ENCODE data around the gene PPP6R1. TPM values are rescaled to one million over a fixed set of nuclear protein-coding genes. Genes with fewer than 3 reads are reported as not detected.
A peak's percentile ranks its signal among the peaks of the same experiment; 100 is the strongest.

Gene PPP6R1
- polyA plus RNA-seq, 3 donors = 16.9 to 91.3 (median 22.0) TPM

GRCh38 chr19:55252760-55253663 lies 5.8 kb downstream of the PPP6R1 start:
- H3K27ac ChIP-seq (ENCODE audit: low read depth in 1 of 2, low read length in 2 of 2) = peak overlapping the region; percentile 92
- H3K4me3 ChIP-seq (replicated peaks in 1 of 3; ENCODE audit: low read depth in 2 of 3, low read length in 3 of 3) = peak overlapping the region in 1 of 3 experiments; percentile 94
- peak overlapping the region; percentile 94 to 99 (median 98) for H3K27ac Mint-ChIP-seq
- H3K27me3 Mint-ChIP-seq (ENCODE audit: low read depth in 3 of 3) = no peaks in the 10 kb centered on the region
- intact Hi-C loops (cut with micrococcal nuclease) = loop anchor here in 1 of 2 donors (5.0 to 10.0 kb wide), 2 partner anchors 34 to 138 kb away; partner anchors contain the start of gene PPP1R12C
- TF ChIP-seq CTCF (IDR thresholded peaks at IDR 0.05) = no peak
- H3K36me3 ChIP-seq (replicated peaks in 1 of 2; ENCODE audit: control insufficient read depth in 1 of 2, insufficient read depth in 2 of 2, low read length in 2 of 2) = peaks cover 8 to 25% of the 10 kb centered on the region in 2 donors
- no peak overlapping the region for H2AFZ ChIP-seq (ENCODE audit: insufficient read depth, low read depth, low read length, poor library complexity, severe bottlenecking)
- H3K4me2 ChIP-seq (replicated peaks; ENCODE audit: extremely low read depth, low read length, poor library complexity, severe bottlenecking) = peak overlapping the region; percentile 89
- peaks cover 99% of the 10 kb centered on the region for H4K20me1 ChIP-seq (ENCODE audit: insufficient read depth, low read length)
- peaks cover 100% of the 10 kb centered on the region for H3K79me2 ChIP-seq (ENCODE audit: insufficient read depth, low read length)
- H3K4me3 Mint-ChIP-seq = peak overlapping the region; percentile 98 to 100
- H3K9me3 ChIP-seq (replicated peaks in 1 of 2; ENCODE audit: control insufficient read depth in 1 of 2, insufficient read depth in 1 of 2, low read length in 2 of 2) = no peaks in the 10 kb centered on the region
- H3K9me3 Mint-ChIP-seq = peaks cover 0 to 2% (median 0%) of the 10 kb centered on the region in 7 donors
- H3K9ac ChIP-seq (ENCODE audit: insufficient read depth, low read length, poor library complexity, severe bottlenecking) = peak overlapping the region; percentile 78
- 58% methylated on average over 16 of the region's 21 CpGs for WGBS (ENCODE audit: insufficient coverage)
- no peaks in the 10 kb centered on the region for H3K27me3 ChIP-seq (ENCODE audit: control insufficient read depth in 2 of 2, insufficient read depth in 2 of 2, low read length in 2 of 2)
- H3K4me1 Mint-ChIP-seq = peaks cover 87% of the 10 kb centered on the region
- peaks cover 15 to 38% of the 10 kb centered on the region in 2 donors for H3K36me3 Mint-ChIP-seq
- H3K4me1 ChIP-seq (ENCODE audit: control insufficient read depth in 1 of 2, insufficient read depth in 2 of 2, low read length in 2 of 2) = peaks cover 66 to 87% of the 10 kb centered on the region in 2 donors
- no peak for DNase-seq

GRCh38 chr19:55251341-55252081 lies 7.3 kb downstream of the PPP6R1 start:
- Histone ChIP-seq H3K9ac (ENCODE audit: insufficient read depth, low read length, poor library complexity, severe bottlenecking) (peak overlapping the region; percentile 32), H3K79me2 (ENCODE audit: insufficient read depth, low read length) (peaks cover 100% of the 10 kb centered on the region), H3K36me3 (replicated peaks in 1 of 2; ENCODE audit: control insufficient read depth in 1 of 2, insufficient read depth in 2 of 2, low read length in 2 of 2) (peaks cover 14 to 39% of the 10 kb centered on the region in 2 donors), H3K27ac (ENCODE audit: low read depth in 1 of 2, low read length in 2 of 2) (peak overlapping the region; percentile 3 to 51), H3K4me2 (replicated peaks; ENCODE audit: extremely low read depth, low read length, poor library complexity, severe bottlenecking) (peak overlapping the region; percentile 29), H2AFZ (ENCODE audit: insufficient read depth, low read depth, low read length, poor library complexity, severe bottlenecking) (no peak overlapping the region), H3K4me1 (ENCODE audit: control insufficient read depth in 1 of 2, insufficient read depth in 2 of 2, low read length in 2 of 2) (peaks cover 52 to 80% of the 10 kb centered on the region in 2 donors), H4K20me1 (ENCODE audit: insufficient read depth, low read length) (peaks cover 99% of the 10 kb centered on the region), H3K27me3 (ENCODE audit: control insufficient read depth in 2 of 2, insufficient read depth in 2 of 2, low read length in 2 of 2) (no peaks in the 10 kb centered on the region), H3K9me3 (replicated peaks in 1 of 2; ENCODE audit: control insufficient read depth in 1 of 2, insufficient read depth in 1 of 2, low read length in 2 of 2) (no peaks in the 10 kb centered on the region), H3K4me3 (replicated peaks in 1 of 3; ENCODE audit: low read depth in 2 of 3, low read length in 3 of 3) (peak overlapping the region in 1 of 3 experiments; percentile 7)
- Mint-ChIP-seq H3K9me3 (peaks cover 0 to 2% (median 0%) of the 10 kb centered on the region in 7 donors), H3K36me3 (peaks cover 17 to 43% of the 10 kb centered on the region in 2 donors), H3K27me3 (ENCODE audit: low read depth in 3 of 3) (no peaks in the 10 kb centered on the region), H3K4me3 (peak overlapping the region; percentile 11 to 27), H3K27ac (peak overlapping the region in 6 of 7 donors; percentile 34 to 91 (median 82)), H3K4me1 (peaks cover 79% of the 10 kb centered on the region)
- DNase-seq = peak in 2 of 3 donors; percentile 7 to 28
- TF ChIP-seq CTCF (IDR thresholded peaks at IDR 0.05) = no peak
- WGBS (ENCODE audit: insufficient coverage) = 5% methylated on average over 10 of the region's 19 CpGs
- intact Hi-C loops (cut with micrococcal nuclease) = loop anchor here in 1 of 2 donors (5.0 to 10.0 kb wide), 2 partner anchors 36 to 137 kb away; partner anchors contain the start of gene PPP1R12C

Data from CD14-positive monocyte (primary cell).